Omental fat pad (tissue), 4 donors: ENCODE results near the gene TRERF1. TPM values are rescaled to one million over a fixed set of nuclear protein-coding genes. Genes with fewer than 3 reads are reported as not detected.

Source experiments
- ATAC-seq: fragments of 150-250 bp; one replicate; pipeline ENCODE4 v1.9.1; 2016; ENCODE audit warnings: mild to moderate bottlenecking, moderate library complexity; ENCODE audit not compliant: low FRiP score
- DNase-seq: peaks from one replicate; pipeline ENCODE4 v3.0.0-alpha.2; 2019; ENCODE audit warnings: low spot score
- CTCF ChIP-seq, 3 donors: fragments of 450-650 bp; IDR thresholded peaks; one replicate each; pipeline ENCODE4 v1.5.1; 2016 to 2017; ENCODE audit warnings: antibody characterized with exemption in 3 of 3, mild to moderate bottlenecking in 3 of 3, moderate library complexity in 2 of 3
- total RNA-seq, 4 donors: library from RNA; depleted of rRNA; stranded (reverse); fragments of >200 nt; gene quantifications; one replicate each; pipeline ENCODE4 v1.1.0, GENCODE V29; 2016

The TRERF1 gene
- total RNA-seq, 4 donors from 2014 or later = 2.0 to 10.2 (median 2.6) TPM

GRCh38 chr6:42387336-42387735 is 64.4 kb downstream of the TRERF1 start:
- TF ChIP-seq CTCF (IDR thresholded peaks at IDR 0.05) = no peak
- DNase-seq (no peak), ATAC-seq (no peak)

GRCh38 chr6:42385339-42385738 is 66.4 kb downstream of the TRERF1 start:
- ATAC-seq = no peak
- no peak for TF ChIP-seq CTCF (IDR thresholded peaks at IDR 0.05)

GRCh38 chr6:42383421-42384205 is 68.1 kb downstream of the TRERF1 start:
- ATAC-seq (no peak), DNase-seq (no peak)
- TF ChIP-seq CTCF (IDR thresholded peaks at IDR 0.05) = no peak

More at GRCh38 chr6:42385339-42385738, 66.4 kb downstream of the TRERF1 start:
- no peak for DNase-seq

GRCh38 chr6:42381850-42382249 is 69.9 kb downstream of the TRERF1 start:
- no peak for ATAC-seq
- no peak for DNase-seq
- no peak for TF ChIP-seq CTCF (IDR thresholded peaks at IDR 0.05)

GRCh38 chr6:42380228-42380979 is 71.3 kb downstream of the TRERF1 start:
- no peak for TF ChIP-seq CTCF (IDR thresholded peaks at IDR 0.05)
- no peak for ATAC-seq
- no peak for DNase-seq

- TF ChIP-seq CTCF (IDR thresholded peaks at IDR 0.05) = no peak
- DNase-seq (no peak), ATAC-seq (no peak)
These were observed 73.2 kb downstream of the TRERF1 start for GRCh38 chr6:42378536-42378935.
